ENCODE measurements around the gene GNAQ.

The GNAQ gene

DNA sequence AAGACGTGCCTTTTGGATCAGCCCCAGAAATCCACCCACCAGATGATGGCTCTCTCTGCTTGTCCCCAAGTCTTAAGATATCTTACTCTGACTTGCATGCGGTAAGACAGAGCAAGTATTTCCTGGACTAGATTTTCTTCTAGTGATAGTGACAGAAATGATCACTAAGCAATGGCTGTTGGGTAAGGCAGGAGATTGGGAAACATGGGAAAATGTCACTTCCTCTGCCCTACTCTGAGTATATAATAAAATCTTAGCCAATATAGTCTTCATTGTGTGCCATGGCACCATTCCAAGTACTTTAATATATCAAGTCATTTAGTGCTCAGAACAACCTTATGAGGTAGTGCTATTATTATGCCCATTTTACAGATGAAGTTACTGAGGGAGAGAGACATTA, 352.5 kb downstream of the GNAQ start:
- Histone ChIP-seq H3K14ac (ENCODE audit: low read length) (no peak overlapping the region), H3K27ac (ENCODE audit: low read depth, low read length) (no peak overlapping the region), H3K23ac (ENCODE audit: low read length) (no peak overlapping the region), H2AFZ (ENCODE audit: insufficient read depth, low read length, poor library complexity) (no peak overlapping the region), H3K4ac (ENCODE audit: low read depth, low read length) (no peak overlapping the region), H3K4me3 (ENCODE audit: low read depth, low read length) (no peak overlapping the region), H4K91ac (ENCODE audit: low read depth, low read length) (no peak overlapping the region), H3K4me1 (ENCODE audit: control insufficient read depth in 1 of 2, insufficient read depth in 2 of 2, low read length in 2 of 2) (no peaks in the 10 kb centered on the region), H3K9ac (ENCODE audit: low read length) (no peak overlapping the region), H4K8ac (ENCODE audit: low read depth, low read length) (no peak overlapping the region), H3K79me2 (ENCODE audit: control insufficient read depth, insufficient read depth, low read length, poor library complexity) (no peaks in the 10 kb centered on the region), H4K12ac (ENCODE audit: low read depth, low read length) (no peak overlapping the region), H3K4me2 (ENCODE audit: low read length) (no peak overlapping the region), H3K18ac (ENCODE audit: low read length) (no peak overlapping the region), H2AK5ac (ENCODE audit: low read length) (no peak overlapping the region), H3K36me3 (ENCODE audit: control insufficient read depth in 1 of 2, insufficient read depth in 2 of 2, low read length in 2 of 2) (no peaks in the 10 kb centered on the region), H2BK120ac (ENCODE audit: insufficient read depth, low read length, poor library complexity) (no peak overlapping the region), H3K9me3 (ENCODE audit: insufficient read depth, low read depth, low read length) (no peaks in the 10 kb centered on the region), H3K79me1 (ENCODE audit: low read length) (no peaks in the 10 kb centered on the region), H3K27me3 (ENCODE audit: insufficient read depth, low read length) (no peaks in the 10 kb centered on the region), H2BK12ac (ENCODE audit: low read length) (no peak overlapping the region), H2BK5ac (ENCODE audit: low read depth, low read length, poor library complexity) (no peak overlapping the region)
- peak in 1 of 2 donors; percentile 4 for DNase-seq
- WGBS (ENCODE audit: extremely low coverage, insufficient coverage, insufficient read length): no CpG with 5 or more reads among the region's 2 CpGs

GRCh38 chr9:77677957-77678535, 353.6 kb downstream of the GNAQ start:
- DNase-seq: no peak
- H3K79me1 ChIP-seq (ENCODE audit: low read length): no peaks in the 10 kb centered on the region
- H3K79me2 ChIP-seq (ENCODE audit: control insufficient read depth, insufficient read depth, low read length, poor library complexity): no peaks in the 10 kb centered on the region
- H3K27me3 ChIP-seq (ENCODE audit: insufficient read depth, low read length): no peaks in the 10 kb centered on the region
- H2BK120ac ChIP-seq (ENCODE audit: insufficient read depth, low read length, poor library complexity): no peak overlapping the region
- no peak overlapping the region for H3K4me2 ChIP-seq (ENCODE audit: low read length)
- no peaks in the 10 kb centered on the region for H3K36me3 ChIP-seq (ENCODE audit: control insufficient read depth in 1 of 2, insufficient read depth in 2 of 2, low read length in 2 of 2)
- no peaks in the 10 kb centered on the region for H3K9me3 ChIP-seq (ENCODE audit: insufficient read depth, low read depth, low read length)
- no peak overlapping the region for H2BK12ac ChIP-seq (ENCODE audit: low read length)
- no peak overlapping the region for H2BK5ac ChIP-seq (ENCODE audit: low read depth, low read length, poor library complexity)
- H3K4ac ChIP-seq (ENCODE audit: low read depth, low read length): no peak overlapping the region
- no peak overlapping the region for H3K27ac ChIP-seq (ENCODE audit: low read depth, low read length)
- no peak overlapping the region for H4K91ac ChIP-seq (ENCODE audit: low read depth, low read length)
- no CpG with 5 or more reads among the region's 7 CpGs for WGBS (ENCODE audit: extremely low coverage, insufficient coverage, insufficient read length)
- H3K14ac ChIP-seq (ENCODE audit: low read length): no peak overlapping the region
- no peak overlapping the region for H2AK5ac ChIP-seq (ENCODE audit: low read length)
- no peak overlapping the region for H3K9ac ChIP-seq (ENCODE audit: low read length)
- no peak overlapping the region for H3K18ac ChIP-seq (ENCODE audit: low read length)
- no peak overlapping the region for H4K8ac ChIP-seq (ENCODE audit: low read depth, low read length)
- no peaks in the 10 kb centered on the region for H3K4me1 ChIP-seq (ENCODE audit: control insufficient read depth in 1 of 2, insufficient read depth in 2 of 2, low read length in 2 of 2)
- H3K23ac ChIP-seq (ENCODE audit: low read length): no peak overlapping the region
- no peak overlapping the region for H4K12ac ChIP-seq (ENCODE audit: low read depth, low read length)
- no peak overlapping the region for H2AFZ ChIP-seq (ENCODE audit: insufficient read depth, low read length, poor library complexity)
- no peak overlapping the region for H3K4me3 ChIP-seq (ENCODE audit: low read depth, low read length)

DNA sequence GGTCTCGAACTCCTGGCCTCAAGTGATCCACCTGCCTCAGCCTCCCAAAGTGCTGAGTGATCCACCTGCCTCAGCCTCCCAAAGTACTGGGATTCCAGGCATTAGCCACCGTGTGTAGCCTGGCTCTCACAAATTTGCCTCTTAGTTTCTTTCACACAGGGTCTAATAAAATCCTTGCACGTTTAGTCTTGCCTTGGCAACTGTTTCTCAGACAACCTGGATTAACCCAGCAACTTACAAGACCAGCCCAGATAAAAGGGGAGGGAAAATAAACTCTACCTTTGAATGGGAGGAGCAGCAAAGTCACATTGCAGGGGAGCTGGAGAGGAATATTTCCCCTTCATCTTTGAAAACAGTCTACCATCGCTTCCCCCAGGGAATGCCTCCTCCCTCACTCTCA, 354.2 kb downstream of the GNAQ start:
- Histone ChIP-seq H2BK120ac (ENCODE audit: insufficient read depth, low read length, poor library complexity) (no peak overlapping the region), H3K4me1 (ENCODE audit: control insufficient read depth in 1 of 2, insufficient read depth in 2 of 2, low read length in 2 of 2) (no peaks in the 10 kb centered on the region), H3K9ac (ENCODE audit: low read length) (peak overlapping the region; percentile 44), H2BK5ac (ENCODE audit: low read depth, low read length, poor library complexity) (no peak overlapping the region), H2BK12ac (ENCODE audit: low read length) (no peak overlapping the region), H3K36me3 (ENCODE audit: control insufficient read depth in 1 of 2, insufficient read depth in 2 of 2, low read length in 2 of 2) (no peaks in the 10 kb centered on the region), H3K18ac (ENCODE audit: low read length) (no peak overlapping the region), H2AK5ac (ENCODE audit: low read length) (no peak overlapping the region), H3K4ac (ENCODE audit: low read depth, low read length) (no peak overlapping the region), H3K79me1 (ENCODE audit: low read length) (no peaks in the 10 kb centered on the region), H2AFZ (ENCODE audit: insufficient read depth, low read length, poor library complexity) (no peak overlapping the region), H3K4me3 (ENCODE audit: low read depth, low read length) (no peak overlapping the region), H3K4me2 (ENCODE audit: low read length) (no peak overlapping the region), H3K23ac (ENCODE audit: low read length) (no peak overlapping the region), H3K79me2 (ENCODE audit: control insufficient read depth, insufficient read depth, low read length, poor library complexity) (no peaks in the 10 kb centered on the region), H4K12ac (ENCODE audit: low read depth, low read length) (no peak overlapping the region), H3K9me3 (ENCODE audit: insufficient read depth, low read depth, low read length) (no peaks in the 10 kb centered on the region), H4K91ac (ENCODE audit: low read depth, low read length) (no peak overlapping the region), H3K27me3 (ENCODE audit: insufficient read depth, low read length) (no peaks in the 10 kb centered on the region), H3K14ac (ENCODE audit: low read length) (no peak overlapping the region), H4K8ac (ENCODE audit: low read depth, low read length) (no peak overlapping the region), H3K27ac (ENCODE audit: low read depth, low read length) (no peak overlapping the region)
- DNase-seq: no peak
- WGBS (ENCODE audit: extremely low coverage, insufficient coverage, insufficient read length): no CpG with 5 or more reads among the region's 4 CpGs

GRCh38 chr9:77673941-77674791, 357.4 kb downstream of the GNAQ start:
- Histone ChIP-seq H3K9me3 (ENCODE audit: insufficient read depth, low read depth, low read length) (no peaks in the 10 kb centered on the region), H3K36me3 (ENCODE audit: control insufficient read depth in 1 of 2, insufficient read depth in 2 of 2, low read length in 2 of 2) (no peaks in the 10 kb centered on the region), H3K18ac (ENCODE audit: low read length) (no peak overlapping the region), H4K91ac (ENCODE audit: low read depth, low read length) (no peak overlapping the region), H3K14ac (ENCODE audit: low read length) (no peak overlapping the region), H3K4me3 (ENCODE audit: low read depth, low read length) (no peak overlapping the region), H3K9ac (ENCODE audit: low read length) (no peak overlapping the region), H2BK12ac (ENCODE audit: low read length) (no peak overlapping the region), H3K4me2 (ENCODE audit: low read length) (no peak overlapping the region), H4K8ac (ENCODE audit: low read depth, low read length) (no peak overlapping the region), H2AK5ac (ENCODE audit: low read length) (no peak overlapping the region), H2AFZ (ENCODE audit: insufficient read depth, low read length, poor library complexity) (no peak overlapping the region), H3K27me3 (ENCODE audit: insufficient read depth, low read length) (no peaks in the 10 kb centered on the region), H2BK5ac (ENCODE audit: low read depth, low read length, poor library complexity) (no peak overlapping the region), H2BK120ac (ENCODE audit: insufficient read depth, low read length, poor library complexity) (no peak overlapping the region), H3K79me2 (ENCODE audit: control insufficient read depth, insufficient read depth, low read length, poor library complexity) (no peaks in the 10 kb centered on the region), H3K4me1 (ENCODE audit: control insufficient read depth in 1 of 2, insufficient read depth in 2 of 2, low read length in 2 of 2) (no peaks in the 10 kb centered on the region), H4K12ac (ENCODE audit: low read depth, low read length) (no peak overlapping the region), H3K27ac (ENCODE audit: low read depth, low read length) (no peak overlapping the region), H3K4ac (ENCODE audit: low read depth, low read length) (no peak overlapping the region), H3K23ac (ENCODE audit: low read length) (no peak overlapping the region), H3K79me1 (ENCODE audit: low read length) (no peaks in the 10 kb centered on the region)
- peak in 1 of 2 donors; percentile 31 for DNase-seq
- no CpG with 5 or more reads among the region's 10 CpGs for WGBS (ENCODE audit: extremely low coverage, insufficient coverage, insufficient read length)
